ENCODE results near the gene HAO1.

HAO1 gene

GRCh38 chr20:7926323-7926722 is 13.9 kb downstream of the HAO1 start:
- FAIRE-seq = no peak

- no peak for FAIRE-seq
Observed at GRCh38 chr20:7924692-7925091, 15.6 kb downstream of the HAO1 start.

GRCh38 chr20:7916648-7917047 is 23.6 kb downstream of the HAO1 start:
- no peak for FAIRE-seq

GRCh38 chr20:7912551-7912950 is 27.7 kb downstream of the HAO1 start:
- no peak for FAIRE-seq

- no peak for FAIRE-seq
Observed at GRCh38 chr20:7911586-7912330, 28.5 kb downstream of the HAO1 start.

- no peak for FAIRE-seq
Observed at GRCh38 chr20:7908905-7909304, 31.4 kb downstream of the HAO1 start.

- FAIRE-seq = no peak
Observed at GRCh38 chr20:7903429-7903828, 36.8 kb downstream of the HAO1 start.

GRCh38 chr20:7902879-7903278 is 37.4 kb downstream of the HAO1 start:
- FAIRE-seq = no peak

GRCh38 chr20:7897781-7898364 is 42.4 kb downstream of the HAO1 start:
- FAIRE-seq = no peak

- FAIRE-seq = no peak
Observed at GRCh38 chr20:7893014-7893730, 47.1 kb downstream of the HAO1 start.

GRCh38 chr20:7891705-7892104 is 48.6 kb downstream of the HAO1 start:
- no peak for FAIRE-seq

- FAIRE-seq = no peak
Observed at GRCh38 chr20:7889736-7890135, 50.5 kb downstream of the HAO1 start.

GRCh38 chr20:7883741-7884140 is 56.5 kb downstream of the HAO1 start:
- no peak for FAIRE-seq

GRCh38 chr20:7883309-7883708 is 56.9 kb downstream of the HAO1 start:
- FAIRE-seq = no peak

- FAIRE-seq = no peak
Observed at GRCh38 chr20:7882076-7882475, 58.2 kb downstream of the HAO1 start.

GRCh38 chr20:7881551-7881950 is 58.7 kb downstream of the HAO1 start:
- FAIRE-seq = no peak

GRCh38 chr20:7879883-7880282 is 60.4 kb downstream of the HAO1 start:
- no peak for FAIRE-seq

GRCh38 chr20:7868108-7868507 is 72.2 kb downstream of the HAO1 start:
- no peak for FAIRE-seq

GRCh38 chr20:7866285-7866684 is 74.0 kb downstream of the HAO1 start:
- FAIRE-seq = no peak

GRCh38 chr20:7859356-7859802 is 80.9 kb downstream of the HAO1 start:
- peak; percentile 79 for FAIRE-seq

- no peak for FAIRE-seq
Observed at GRCh38 chr20:7858734-7859250, 81.5 kb downstream of the HAO1 start.

- no peak for FAIRE-seq
Observed at GRCh38 chr20:7856756-7857155, 83.5 kb downstream of the HAO1 start.

- no peak for FAIRE-seq
Observed at GRCh38 chr20:7855545-7855944, 84.7 kb downstream of the HAO1 start.

GRCh38 chr20:7853493-7853892 is 86.8 kb downstream of the HAO1 start:
- no peak for FAIRE-seq

Data from islet of Langerhans (tissue), 1 donor.